Right lobe of liver (tissue), 4 donors: ENCODE results near the gene TMEM18.

ENCODE experiments used
- CTCF ChIP-seq, 4 donors: fragments of 200-600 bp in 3 of 4; fragments of 450-650 bp in 1 of 4; IDR thresholded peaks; one replicate each; pipeline versions ENCODE4 v1.5.1 to v1.8.0; 2016 to 2022; ENCODE audit warnings: antibody characterized with exemption in 4 of 4, mild to moderate bottlenecking in 2 of 4
- POLR2A ChIP-seq: fragments of 450-650 bp; IDR thresholded peaks from one replicate; pipeline ENCODE4 v1.6.1; 2017; ENCODE audit warnings: antibody characterized with exemption, mild to moderate bottlenecking
- donor health status: DM: no; HTN: no; CAD: no.
- donor health status: DM: no; HTN: no; CAD: no.
- donor health status: DM: no; HTN: yes; CAD: no.

DNA sequence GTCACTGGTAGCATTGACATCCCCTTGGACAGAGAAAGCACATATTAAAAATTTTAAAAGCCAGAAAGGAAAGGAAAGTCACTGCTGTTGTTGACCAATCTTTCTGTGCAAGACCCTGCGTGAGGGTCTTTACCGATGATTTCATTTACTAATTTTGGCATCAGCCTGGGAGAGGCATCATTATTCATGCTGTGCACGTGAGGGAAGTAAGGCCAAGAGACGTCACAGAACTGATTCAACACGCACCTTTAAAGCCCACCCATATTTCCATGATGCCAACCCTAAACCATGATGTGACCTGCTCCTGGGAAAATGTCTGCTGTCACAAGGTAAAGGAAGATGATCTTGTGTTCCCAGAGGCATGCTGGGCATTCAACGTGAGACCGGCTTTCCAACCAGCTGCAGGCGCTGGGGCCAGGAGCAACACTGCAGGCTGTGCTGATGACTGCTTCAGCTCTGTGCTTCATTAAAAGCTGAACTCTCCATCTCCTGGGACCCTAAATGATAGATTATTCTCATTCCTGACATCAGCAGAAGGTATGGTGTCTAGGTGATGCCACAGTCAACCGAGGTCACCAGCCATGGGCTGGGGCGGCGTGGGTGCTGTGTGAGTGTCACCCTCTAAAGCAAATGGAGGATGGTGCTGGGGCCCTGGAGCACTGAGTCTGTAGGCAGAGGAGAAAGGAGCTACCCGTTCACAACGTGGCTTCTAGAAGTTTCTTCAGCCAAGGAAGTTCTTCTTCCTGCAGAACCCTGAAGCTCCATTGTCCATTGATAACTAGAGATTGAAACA is 53.9 kb downstream of the TMEM18 start:
- TF ChIP-seq CTCF (IDR thresholded peaks at IDR 0.05), result no peak
- no peak for TF ChIP-seq POLR2A
